ENCODE data around the gene DNMT3A. TPM values are rescaled to one million over a fixed set of nuclear protein-coding genes. Genes with fewer than 3 reads are reported as not detected.

The DNMT3A gene
- total RNA-seq, 1 donor from 2014 or later: 31.7 TPM

GRCh38 chr2:25328152-25329085, 13.3 kb downstream of the DNMT3A start:
- no peak for DNase-seq (ENCODE audit: low read depth, low spot score)

GRCh38 chr2:25326326-25327013, 15.3 kb downstream of the DNMT3A start:
- DNase-seq (ENCODE audit: low read depth, low spot score): no peak

- DNase-seq (ENCODE audit: low read depth, low spot score): no peak
These were observed 16.7 kb downstream of the DNMT3A start for GRCh38 chr2:25324905-25325592.

- no peak for DNase-seq (ENCODE audit: low read depth, low spot score)
These were observed 17.5 kb downstream of the DNMT3A start for GRCh38 chr2:25324251-25324650.

GRCh38 chr2:25323610-25324189, 18.0 kb downstream of the DNMT3A start:
- no peak for DNase-seq (ENCODE audit: low read depth, low spot score)

GRCh38 chr2:25323042-25323514, 18.6 kb downstream of the DNMT3A start:
- DNase-seq (ENCODE audit: low read depth, low spot score): no peak

- no peak for DNase-seq (ENCODE audit: low read depth, low spot score)
These were observed 19.4 kb downstream of the DNMT3A start for GRCh38 chr2:25322312-25322711.

- no peak for DNase-seq (ENCODE audit: low read depth, low spot score)
These were observed 21.6 kb downstream of the DNMT3A start for GRCh38 chr2:25320077-25320476.

GRCh38 chr2:25316101-25316500, 25.6 kb downstream of the DNMT3A start:
- no peak for DNase-seq (ENCODE audit: low read depth, low spot score)

- DNase-seq (ENCODE audit: low read depth, low spot score): no peak
These were observed 26.4 kb downstream of the DNMT3A start for GRCh38 chr2:25315316-25315680.

- DNase-seq (ENCODE audit: low read depth, low spot score): peak; percentile 22
These were observed 27.0 kb downstream of the DNMT3A start for GRCh38 chr2:25314514-25315315.

- DNase-seq (ENCODE audit: low read depth, low spot score): no peak
These were observed 27.8 kb downstream of the DNMT3A start for GRCh38 chr2:25313711-25314513.

GRCh38 chr2:25312958-25313710, 28.6 kb downstream of the DNMT3A start:
- no peak for DNase-seq (ENCODE audit: low read depth, low spot score)

- no peak for DNase-seq (ENCODE audit: low read depth, low spot score)
These were observed 29.7 kb downstream of the DNMT3A start for GRCh38 chr2:25311865-25312575.

- DNase-seq (ENCODE audit: low read depth, low spot score): no peak
These were observed 30.5 kb downstream of the DNMT3A start for GRCh38 chr2:25310965-25311864.

GRCh38 chr2:25310709-25310964, 31.1 kb downstream of the DNMT3A start:
- no peak for DNase-seq (ENCODE audit: low read depth, low spot score)

GRCh38 chr2:25309402-25309801, 32.3 kb downstream of the DNMT3A start:
- peak; percentile 13 for DNase-seq (ENCODE audit: low read depth, low spot score)

GRCh38 chr2:25308599-25308998, 33.1 kb downstream of the DNMT3A start:
- DNase-seq (ENCODE audit: low read depth, low spot score): no peak

All from pulmonary artery endothelial cell (primary cell).